GM12878 (cell line): ENCODE results near the gene ACO1. TPM values are rescaled to one million over a fixed set of nuclear protein-coding genes. Genes with fewer than 3 reads are reported as not detected.
A peak's percentile ranks its signal among the peaks of the same experiment; 100 is the strongest.

ENCODE experiments used
- ATAC-seq: fragments of 200-7000 bp; cut with Tn5 transposase; 3 replicates; pipeline ENCODE4 v1.9.1; 2020; ENCODE audit warnings: mild to moderate bottlenecking, moderate library complexity
- BruUV-seq: library from RNA; stranded (reverse); fragments of 400-500 nt; replicated peaks from 2 replicates; lab custom pipeline; 2021; lab: Mats Ljungman, UMichigan
- CTCF ChIA-PET: fragments of 300-600 bp; sonication (Branson Sonifier 250); formaldehyde crosslinking; extraction: SDS; loops from one replicate; lab custom pipeline; 2021; ENCODE audit warnings: inconsistent platforms; lab: Yijun Ruan, JAX
- POLR2A ChIA-PET: fragments of 350-600 bp; formaldehyde crosslinking; extraction: SDS; loops from one replicate; lab custom pipeline; 2021; ENCODE audit warnings: inconsistent platforms; lab: Charles Lee
- RAD21 ChIA-PET: fragments of 300-600 bp; sonication (Branson Sonifier 250); formaldehyde crosslinking; loops from one replicate; lab custom pipeline; 2023; ENCODE audit warnings: antibody characterized with exemption; ENCODE audit not compliant: unreplicated experiment; lab: Charles Lee
- SMC1A ChIA-PET: fragments of 300-600 bp; sonication (Branson Sonifier 250); formaldehyde crosslinking; loops from one replicate; lab custom pipeline; 2023; ENCODE audit not compliant: unreplicated experiment, uncharacterized antibody; lab: Charles Lee
- DNase-seq: peaks from one replicate; pipeline ENCODE4 v3.0.0-alpha.2; 2011; ENCODE audit warnings: low read depth, low spot score
- FAIRE-seq: peaks from 3 replicates; lab custom pipeline; 2011; peaks lifted over from hg19 to GRCh38; lab: Jason Lieb, UNC
- H2AFZ ChIP-seq: 2 replicates; pipeline ENCODE4 v1.6.0; 2011; ENCODE audit warnings: low read depth, low read length, control low read depth; ENCODE audit not compliant: control insufficient read depth
- H3K27ac ChIP-seq: 2 replicates; pipeline ENCODE4 v1.5.1; 2011; ENCODE audit warnings: control low read depth; ENCODE audit not compliant: control insufficient read depth, insufficient read depth
- H3K27me3 ChIP-seq, 2 experiments: replicated peaks in 1 of 2; 2 replicates each; pipeline versions ENCODE4 v1.6.0 to v1.6.1; 2011; ENCODE audit warnings: low read length in 1 of 2; ENCODE audit not compliant: control insufficient read depth in 2 of 2, insufficient read depth in 2 of 2
- H3K36me3 ChIP-seq, 2 experiments: 2 replicates each; pipeline ENCODE4 v1.5.1; 2011; ENCODE audit warnings: low read length in 1 of 2; ENCODE audit not compliant: control insufficient read depth in 2 of 2, insufficient read depth in 2 of 2
- H3K4me1 ChIP-seq: 2 replicates; pipeline ENCODE4 v1.6.1; 2011; ENCODE audit warnings: mild to moderate bottlenecking, low read length, moderate library complexity, mixed read lengths; ENCODE audit not compliant: control insufficient read depth, insufficient read depth
- H3K4me2 ChIP-seq: 2 replicates; pipeline ENCODE4 v1.6.0; 2011; ENCODE audit warnings: control low read depth; ENCODE audit not compliant: control insufficient read depth, insufficient read depth
- H3K4me3 ChIP-seq: fragments of 200-600 bp; sonication (generic); 2 replicates; pipeline ENCODE4 v1.5.1; 2016
- H3K79me2 ChIP-seq: 2 replicates; pipeline ENCODE4 v1.6.0; 2011; ENCODE audit warnings: low read length; ENCODE audit not compliant: control insufficient read depth, insufficient read depth
- H3K9ac ChIP-seq: 2 replicates; pipeline ENCODE4 v1.8.0; 2011; ENCODE audit warnings: low read length, control low read depth, mixed read lengths; ENCODE audit not compliant: control insufficient read depth, insufficient read depth
- H3K9me3 ChIP-seq: replicated peaks from 3 replicates; pipeline ENCODE4 v1.5.1; 2011; ENCODE audit warnings: mild to moderate bottlenecking, low read length; ENCODE audit not compliant: control insufficient read depth, insufficient read depth
- H4K20me1 ChIP-seq: 2 replicates; pipeline ENCODE4 v1.6.0; 2011; ENCODE audit not compliant: control insufficient read depth, insufficient read depth
- GABPA ChIP-seq: IDR thresholded peaks from 2 replicates; pipeline ENCODE4 v1.6.1; 2014; ENCODE audit warnings: antibody characterized with exemption, low read depth, mild to moderate bottlenecking, inconsistent platforms
- KAT2A ChIP-seq: conservative IDR thresholded peaks from 2 replicates; pipeline ENCODE4 v1.6.1; 2011; ENCODE audit warnings: low read depth, low read length; ENCODE audit not compliant: control insufficient read depth
- MYC ChIP-seq: IDR thresholded peaks from 2 replicates; pipeline ENCODE4 v1.6.1; 2011; ENCODE audit warnings: mild to moderate bottlenecking, low read length, moderate library complexity, inconsistent platforms; ENCODE audit not compliant: insufficient read depth, insufficient replicate concordance, insufficient read length, severe bottlenecking
- SMAD1 ChIP-seq: fragments of 450-650 bp; IDR thresholded peaks from 2 replicates; pipeline ENCODE4 v1.6.1; 2018; ENCODE audit warnings: mild to moderate bottlenecking, low read depth; ENCODE audit not compliant: partially characterized antibody
- ZNF217 ChIP-seq: fragments of 450-650 bp; IDR thresholded peaks from 2 replicates; pipeline ENCODE4 v1.6.1; 2017; ENCODE audit warnings: antibody characterized with exemption, mild to moderate bottlenecking
- ZNF274 ChIP-seq: IDR thresholded peaks from one replicate; pipeline ENCODE4 v1.8.0; 2011; ENCODE audit not compliant: insufficient read length, insufficient read depth
- WGBS: methylation state at CpG from one replicate; pipeline ENCODE4 v1.1.6; 2016; ENCODE audit warnings: low lambda C conversion rate; ENCODE audit not compliant: insufficient replicate concordance, insufficient coverage; ENCODE audit errors: missing lambda C conversion rate; 5-methylcytosine and 5-hydroxymethylcytosine counted together
- in situ Hi-C: fragments of 300-500 bp; cut with MboI; formaldehyde crosslinking; loops from 9 replicates; pipeline ENCODE4 v1.14.3; 2018; ENCODE audit warnings: mixed read lengths
- intact Hi-C: fragments of 100-400 bp; cut with micrococcal nuclease; formaldehyde crosslinking; loops from one replicate; pipeline ENCODE4 v1.14.2; 2022; ENCODE audit not compliant: unreplicated experiment
- polyA plus RNA-seq, 11 experiments: library from polyadenylated mRNA; depleted of rRNA in 4 of 11; unstranded in 6 of 11; stranded (reverse) in 5 of 11; fragments of >200 nt; fragmentation: Nextera tagmentation in 4 of 11; fragmentation: Illumina TruSeq in 1 of 11; extraction: Ambion mirVana in 4 of 11; extraction: Trizol in 1 of 11; gene quantifications; 1 replicate in 1 of 11; 2 replicates in 10 of 11; pipeline versions ENCODE4 v1.2.1 to v1.2.3, GENCODE V29; 2011 to 2016; ENCODE audit warnings: inconsistent platforms in 2 of 11, missing spikeins in 2 of 11, low read depth in 1 of 11
- total RNA-seq, 4 experiments: library from RNA; depleted of rRNA in 3 of 4; stranded (reverse); fragments of >200 nt in 3 of 4; fragmentation: Illumina TruSeq in 1 of 4; extraction: Trizol in 1 of 4; gene quantifications; 2 replicates each; pipeline versions ENCODE4 v1.2.1 to v1.2.3, GENCODE V29; 2013 to 2021
- TF ChIP-seq, protein P1 (sequence below): fragments of 450-650 bp; IDR thresholded peaks from 2 replicates; pipeline ENCODE4 v1.6.1; 2017; ENCODE audit warnings: antibody characterized with exemption, mild to moderate bottlenecking, moderate library complexity

Gene ACO1
- total and polyA plus RNA-seq, 10 of the 15 experiments (the other 5 are each of a cell fraction or from before 2014, with no cell fraction given): 0.21 to 6.5 (median 3.3) TPM

DNA sequence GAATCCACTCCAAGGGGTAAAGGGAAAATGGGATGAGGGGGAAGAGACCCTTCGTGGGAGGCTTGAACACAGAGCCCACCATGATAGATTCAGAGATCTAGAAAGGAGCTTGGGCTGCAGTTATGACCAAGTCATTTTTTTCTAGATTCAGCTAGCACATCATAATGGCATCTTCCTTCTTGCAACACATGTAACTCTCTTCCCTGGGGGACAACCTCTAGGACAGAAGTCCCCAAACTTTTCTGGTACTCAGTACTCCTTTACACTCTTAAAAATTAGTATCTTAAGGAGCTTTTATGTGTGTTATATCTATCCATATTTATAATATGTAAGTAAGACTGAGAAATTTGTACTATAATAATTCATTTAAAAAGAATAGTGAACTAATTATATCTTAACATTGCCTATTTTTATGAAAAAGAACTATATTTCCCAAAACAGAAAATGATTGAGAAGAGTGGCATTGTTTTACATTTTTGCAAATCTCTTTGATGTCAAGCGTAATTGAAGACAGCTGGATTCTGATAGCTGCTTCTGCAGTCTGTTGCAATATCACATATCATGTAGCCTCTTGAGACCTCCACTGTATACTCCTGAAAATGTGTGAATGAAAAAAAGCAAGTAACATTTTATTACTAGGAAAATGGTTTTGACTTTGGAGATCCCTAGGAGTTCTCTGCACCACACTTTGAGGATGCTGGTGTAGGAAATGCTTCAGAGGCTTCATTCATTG, 875 bp downstream of the ACO1 start:
- FAIRE-seq: no peak
- DNase-seq: no peak
- Histone ChIP-seq H2AFZ (peak overlapping the region; percentile 78), H4K20me1 (no peaks in the 10 kb centered on the region), H3K79me2 (no peaks in the 10 kb centered on the region), H3K36me3 (no peaks in the 10 kb centered on the region), H3K4me2 (peak overlapping the region; percentile 97), H3K27ac (no peak overlapping the region), H3K9me3 (no peaks in the 10 kb centered on the region), H3K9ac (peak overlapping the region; percentile 21; the same call in 1 of the 2 replicates), H3K27me3 (no peaks in the 10 kb centered on the region; a peak in 2 of 4 replicates), H3K4me1 (0 out of 2 replicates have a peak, but pooled peaks cover 3% of the 10 kb centered on the region), H3K4me3 (peak overlapping the region; percentile 69)
- ATAC-seq: no peak
- ChIA-PET RAD21 (interaction anchor here (0.9 to 4.8 kb wide), 7 partner anchors 11 to 197 kb away, joined by 3 to 21 read pairs (median 5); partner anchors contain the start of gene RIGI), SMC1A (interaction anchor here (0.9 to 2.6 kb wide), 6 partner anchors 137 to 195 kb away, joined by 3 to 16 read pairs (median 7); partner anchors contain the start of gene RIGI), CTCF (interaction anchor here (1.3 to 6.5 kb wide), 5 partner anchors 141 to 584 kb away, joined by 3 to 102 read pairs (median 11); partner anchors contain the start of genes NDUFB6 and RIGI), POLR2A (interaction anchor here (0.7 to 2.6 kb wide), 3 partner anchors 139 to 167 kb away, joined by 3 to 9 read pairs (median 9); partner anchors contain the start of genes RIGI, SMIM27 and TOPORS)
- BruUV-seq: no TSS peak
- in situ Hi-C loops (no loop called here), intact Hi-C loops (loop anchor here (5.0 kb wide), 1 partner anchor 87 kb away; no protein-coding TSS in a partner anchor)
- TF ChIP-seq GABPA: no peak
- TF ChIP-seq SMAD1: no peak
- 68% methylated on average over 2 of the region's 2 CpGs for WGBS

DNA sequence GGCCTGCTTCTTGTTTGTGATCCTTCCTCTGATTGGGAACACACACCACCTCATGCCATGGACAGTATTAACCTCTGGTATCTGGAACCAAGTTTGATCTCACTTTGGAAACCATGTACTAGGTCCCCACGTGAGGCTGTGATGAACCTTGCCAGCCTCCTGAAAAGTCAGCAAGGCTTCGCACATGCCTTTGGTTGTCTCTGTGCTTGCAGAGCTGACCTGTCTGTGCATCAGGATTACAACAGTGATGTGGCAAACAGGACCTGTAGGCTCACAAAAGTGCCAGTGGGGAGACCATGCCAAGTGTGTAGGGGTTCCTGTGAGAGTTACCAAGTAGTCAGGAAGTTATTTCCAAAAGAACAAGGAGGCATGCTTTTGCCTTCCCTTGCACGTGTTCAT, 1.4 kb downstream of the ACO1 start:
- Histone ChIP-seq H3K4me3 (no peak overlapping the region), H3K9me3 (no peaks in the 10 kb centered on the region), H3K36me3 (no peaks in the 10 kb centered on the region), H2AFZ (no peak overlapping the region), H3K79me2 (no peaks in the 10 kb centered on the region), H3K4me2 (no peak overlapping the region), H3K9ac (no peak overlapping the region), H3K27me3 (no peaks in the 10 kb centered on the region; a peak in 2 of 4 replicates), H4K20me1 (no peaks in the 10 kb centered on the region), H3K27ac (no peak overlapping the region), H3K4me1 (0 out of 2 replicates have a peak, but pooled peaks cover 3% of the 10 kb centered on the region)
- DNase-seq: no peak
- BruUV-seq: no TSS peak
- ChIA-PET SMC1A (interaction anchor here (1.8 to 2.6 kb wide), 2 partner anchors 186 to 194 kb away, joined by 10 to 16 read pairs; no protein-coding TSS in a partner anchor), CTCF (interaction anchor here (2.9 to 6.5 kb wide), 3 partner anchors 140 to 194 kb away, joined by 11 to 102 read pairs (median 51); partner anchors contain the start of genes NDUFB6 and RIGI), RAD21 (interaction anchor here (3.0 to 4.8 kb wide), 2 partner anchors 140 to 186 kb away, joined by 12 to 21 read pairs; partner anchors contain the start of gene RIGI), POLR2A (interaction anchor here (0.7 to 2.6 kb wide), 2 partner anchors 141 to 167 kb away, joined by 3 to 9 read pairs; partner anchors contain the start of genes RIGI, SMIM27 and TOPORS)
- TF ChIP-seq, protein P1, sequence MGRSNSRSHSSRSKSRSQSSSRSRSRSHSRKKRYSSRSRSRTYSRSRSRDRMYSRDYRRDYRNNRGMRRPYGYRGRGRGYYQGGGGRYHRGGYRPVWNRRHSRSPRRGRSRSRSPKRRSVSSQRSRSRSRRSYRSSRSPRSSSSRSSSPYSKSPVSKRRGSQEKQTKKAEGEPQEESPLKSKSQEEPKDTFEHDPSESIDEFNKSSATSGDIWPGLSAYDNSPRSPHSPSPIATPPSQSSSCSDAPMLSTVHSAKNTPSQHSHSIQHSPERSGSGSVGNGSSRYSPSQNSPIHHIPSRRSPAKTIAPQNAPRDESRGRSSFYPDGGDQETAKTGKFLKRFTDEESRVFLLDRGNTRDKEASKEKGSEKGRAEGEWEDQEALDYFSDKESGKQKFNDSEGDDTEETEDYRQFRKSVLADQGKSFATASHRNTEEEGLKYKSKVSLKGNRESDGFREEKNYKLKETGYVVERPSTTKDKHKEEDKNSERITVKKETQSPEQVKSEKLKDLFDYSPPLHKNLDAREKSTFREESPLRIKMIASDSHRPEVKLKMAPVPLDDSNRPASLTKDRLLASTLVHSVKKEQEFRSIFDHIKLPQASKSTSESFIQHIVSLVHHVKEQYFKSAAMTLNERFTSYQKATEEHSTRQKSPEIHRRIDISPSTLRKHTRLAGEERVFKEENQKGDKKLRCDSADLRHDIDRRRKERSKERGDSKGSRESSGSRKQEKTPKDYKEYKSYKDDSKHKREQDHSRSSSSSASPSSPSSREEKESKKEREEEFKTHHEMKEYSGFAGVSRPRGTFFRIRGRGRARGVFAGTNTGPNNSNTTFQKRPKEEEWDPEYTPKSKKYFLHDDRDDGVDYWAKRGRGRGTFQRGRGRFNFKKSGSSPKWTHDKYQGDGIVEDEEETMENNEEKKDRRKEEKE: no peak
- TF ChIP-seq ZNF274 (no peak), KAT2A (no peak), MYC (no peak), ZNF217 (no peak)
- 94% methylated on average over 3 of the region's 3 CpGs for WGBS
- FAIRE-seq: no peak
- intact Hi-C loops (loop anchor here (5.0 kb wide), 1 partner anchor 86 kb away; no protein-coding TSS in a partner anchor), in situ Hi-C loops (no loop called here)
- ATAC-seq: no peak
